ENCODE data around the gene PDE7B. TPM values are rescaled to one million over a fixed set of nuclear protein-coding genes. Genes with fewer than 3 reads are reported as not detected.
A peak's percentile ranks its signal among the peaks of the same experiment; 100 is the strongest.

PDE7B gene
- total RNA-seq, result under 1 TPM; 0.49 to 0.94 TPM
- polyA plus RNA-seq, result under 1 TPM; 0.06 to 0.07 TPM

DNA sequence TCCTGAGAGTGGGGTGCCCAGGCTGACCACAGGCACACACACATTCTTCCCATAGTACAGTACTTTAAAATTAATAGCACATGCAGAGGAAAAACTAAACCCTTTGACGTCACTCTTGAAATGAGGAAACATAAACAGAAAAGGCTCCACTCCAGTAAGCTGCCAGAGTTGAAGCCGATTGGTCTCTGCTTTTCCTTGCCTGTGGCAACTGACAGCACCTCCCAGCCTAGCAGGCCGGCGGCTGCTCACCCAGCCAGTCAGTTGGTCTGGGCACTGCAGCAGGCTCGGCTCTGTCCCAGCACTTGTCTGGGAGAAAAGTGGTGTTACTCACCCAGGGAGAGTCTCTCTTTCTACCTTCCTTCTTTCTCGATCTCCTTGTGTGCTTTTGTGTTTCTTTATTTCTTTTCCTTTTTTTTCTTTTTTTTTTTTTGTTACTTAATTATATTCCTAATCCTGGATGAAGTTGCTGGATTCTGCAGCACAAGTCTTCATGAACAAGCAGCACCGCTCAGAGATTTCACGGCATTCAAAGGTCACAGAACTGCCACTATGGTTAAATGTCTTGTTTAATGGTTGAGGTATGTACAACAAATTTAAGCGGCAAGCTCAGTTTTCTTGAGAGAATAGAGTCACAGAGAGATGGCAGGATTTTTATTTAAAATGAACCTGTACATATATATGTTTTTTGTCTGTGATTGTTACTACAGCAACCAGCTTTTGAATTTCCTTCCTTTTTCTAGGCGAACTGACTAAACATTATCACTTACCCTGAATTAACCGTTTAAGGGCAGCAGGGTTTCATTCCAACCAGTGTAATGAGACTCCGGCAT lies at the start of gene PDE7B:
PDE7B (plus strand) TSS at position 260 of the 830 bp plus-strand sequence.
- POLR2A ChIA-PET (ENCODE audit: partially characterized antibody), result interaction anchor here (0.6 to 1.5 kb wide), 4 partner anchors 23 to 437 kb away, joined by 3 to 8 read pairs (median 3); no protein-coding TSS in a partner anchor
- Histone ChIP-seq H3K36me3 (ENCODE audit: insufficient read depth, low read length) (no peaks in the 10 kb centered on the region), H3K4me1 (ENCODE audit: insufficient read depth, low read length) (peaks cover 16% of the 10 kb centered on the region), H3K9me3 (ENCODE audit: control insufficient read depth in 1 of 2, low read length in 2 of 2) (no peaks in the 10 kb centered on the region), H3K27me3 (ENCODE audit: insufficient read depth, low read length) (no peaks in the 10 kb centered on the region), H3K27ac (ENCODE audit: low read depth, low read length) (no peak within 1 kb of the TSS), H3K4me3 (ENCODE audit: low read length in 2 of 2) (no peak within 1 kb of the TSS)
- CTCF ChIA-PET (ENCODE audit: partially characterized antibody), result interaction anchor here (0.7 to 4.6 kb wide), 5 partner anchors 8 to 149 kb away, joined by 3 to 27 read pairs (median 3); no protein-coding TSS in a partner anchor
- H3K36me3 Mint-ChIP-seq, result peaks cover 0 to 4% of the 10 kb centered on the region in 2 donors
- peak within 1 kb of the TSS in 6 of 7 donors; percentile 44 to 77 (median 63) for H3K27ac Mint-ChIP-seq
- intact Hi-C loops (cut with micrococcal nuclease), result loop anchor here (2.0 kb wide), 1 partner anchor 29 kb away; no protein-coding TSS in a partner anchor
- peaks cover 5 to 7% (median 6%) of the 10 kb centered on the region in 4 donors for H3K4me1 Mint-ChIP-seq
- no peaks in the 10 kb centered on the region for H3K9me3 Mint-ChIP-seq
- H3K4me3 Mint-ChIP-seq, result peak within 1 kb of the TSS; percentile 68 to 85 (median 78)
- DNase-seq, result peak; percentile 12 to 46 (median 23)
- peaks cover 0 to 1% of the 10 kb centered on the region in 2 donors for H3K27me3 Mint-ChIP-seq

DNA sequence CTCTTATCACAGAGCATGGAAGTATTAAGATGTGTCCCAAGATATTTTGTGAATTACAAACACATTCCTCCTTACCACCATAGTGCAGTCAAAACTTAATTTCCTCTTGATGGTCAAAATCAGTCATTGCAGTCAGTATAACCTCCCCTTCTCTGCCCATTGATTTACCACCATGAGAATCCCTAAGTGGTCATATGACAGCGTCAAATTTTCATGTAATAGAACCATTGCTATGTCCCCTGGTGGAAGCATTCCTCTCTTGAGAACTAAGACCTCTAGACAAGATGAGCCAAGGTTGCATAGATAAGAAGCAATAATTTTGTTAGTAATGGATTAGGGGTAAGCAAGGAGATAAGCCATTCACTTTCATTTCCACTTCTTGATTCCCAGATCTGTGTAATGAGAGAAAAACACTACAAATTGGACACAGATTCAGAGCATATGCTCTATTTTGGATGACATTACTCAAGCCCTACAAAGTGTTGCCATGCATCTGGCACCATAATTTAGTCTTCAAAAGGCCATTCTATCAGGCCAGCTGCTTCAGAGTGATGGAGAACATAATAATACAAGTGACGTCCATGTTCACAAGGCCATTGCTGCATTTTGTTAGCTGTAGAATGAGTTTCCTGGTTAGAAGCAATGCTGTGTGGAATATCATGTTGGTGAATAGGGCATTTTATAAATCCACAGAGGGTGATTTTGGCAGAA lies 49.6 kb upstream of the PDE7B start:
- Histone ChIP-seq H3K27me3 (ENCODE audit: insufficient read depth, low read length) (no peaks in the 10 kb centered on the region), H3K4me1 (ENCODE audit: insufficient read depth, low read length) (peaks cover 3% of the 10 kb centered on the region), H3K27ac (ENCODE audit: low read depth, low read length) (no peak overlapping the region), H3K9me3 (ENCODE audit: control insufficient read depth in 1 of 2, low read length in 2 of 2) (no peaks in the 10 kb centered on the region), H3K36me3 (ENCODE audit: insufficient read depth, low read length) (no peaks in the 10 kb centered on the region), H3K4me3 (ENCODE audit: low read length in 2 of 2) (no peak overlapping the region)
- ChIA-PET POLR2A (ENCODE audit: partially characterized antibody) (no interaction called here), CTCF (ENCODE audit: partially characterized antibody) (no interaction called here)
- no peaks in the 10 kb centered on the region for H3K36me3 Mint-ChIP-seq
- H3K4me3 Mint-ChIP-seq, result no peak overlapping the region
- H3K9me3 Mint-ChIP-seq, result no peaks in the 10 kb centered on the region
- intact Hi-C loops (cut with micrococcal nuclease), result no loop called here
- DNase-seq, result no peak
- H3K27ac Mint-ChIP-seq, result no peak overlapping the region
- H3K4me1 Mint-ChIP-seq, result peaks cover 0 to 5% (median 2%) of the 10 kb centered on the region in 4 donors
- H3K27me3 Mint-ChIP-seq, result no peaks in the 10 kb centered on the region

DNA sequence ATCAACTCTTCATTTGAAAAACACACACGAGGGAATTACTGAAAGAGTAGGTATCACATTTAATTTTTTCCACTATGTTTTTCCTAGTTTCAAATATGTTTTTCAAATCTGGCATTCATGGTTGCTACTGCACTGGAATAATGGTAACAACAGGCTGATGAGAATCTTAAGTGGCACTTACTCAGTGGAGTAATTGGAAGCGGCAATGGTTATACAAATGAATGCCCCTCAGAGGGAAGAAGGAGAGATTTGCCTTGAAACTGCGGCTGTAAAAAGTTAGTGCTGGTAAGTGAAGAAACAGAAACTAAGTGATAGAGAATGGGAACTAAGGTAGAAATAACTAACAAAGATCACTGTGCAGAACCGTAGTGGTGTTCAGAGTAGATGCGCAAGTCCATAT lies 41.0 kb upstream of the PDE7B start:
- Histone ChIP-seq H3K4me3 (ENCODE audit: low read length in 2 of 2) (no peak overlapping the region), H3K27ac (ENCODE audit: low read depth, low read length) (no peak overlapping the region), H3K9me3 (ENCODE audit: control insufficient read depth in 1 of 2, low read length in 2 of 2) (no peaks in the 10 kb centered on the region), H3K36me3 (ENCODE audit: insufficient read depth, low read length) (no peaks in the 10 kb centered on the region), H3K27me3 (ENCODE audit: insufficient read depth, low read length) (no peaks in the 10 kb centered on the region), H3K4me1 (ENCODE audit: insufficient read depth, low read length) (no peaks in the 10 kb centered on the region)
- ChIA-PET POLR2A (ENCODE audit: partially characterized antibody) (no interaction called here), CTCF (ENCODE audit: partially characterized antibody) (no interaction called here)
- Mint-ChIP-seq H3K4me1 (no peaks in the 10 kb centered on the region), H3K36me3 (no peaks in the 10 kb centered on the region), H3K9me3 (peaks cover 0 to 10% (median under 1%) of the 10 kb centered on the region in 8 donors), H3K4me3 (no peak overlapping the region), H3K27ac (no peak overlapping the region), H3K27me3 (no peaks in the 10 kb centered on the region)
- DNase-seq, result no peak
- intact Hi-C loops (cut with micrococcal nuclease), result no loop called here

DNA sequence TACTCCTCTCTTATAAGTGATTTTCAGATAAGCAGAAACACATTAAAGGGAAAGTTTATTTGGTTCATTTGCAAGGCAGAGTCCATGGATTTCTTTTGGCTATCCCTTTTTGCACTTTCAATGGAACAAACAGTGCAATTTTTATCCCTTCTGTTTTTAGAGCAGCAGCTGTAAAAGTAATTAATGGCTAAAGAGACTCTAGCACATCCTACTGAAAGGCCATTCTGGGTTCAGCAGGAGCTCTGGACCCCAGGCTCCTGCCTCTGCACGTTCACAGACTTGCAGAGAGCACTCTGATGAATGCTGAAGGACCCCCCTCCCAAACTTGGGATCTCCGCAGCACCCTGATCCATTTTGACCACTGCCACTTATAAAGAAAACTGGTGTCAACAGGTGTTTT lies 40.3 kb upstream of the PDE7B start:
- POLR2A ChIA-PET (ENCODE audit: partially characterized antibody), result no interaction called here
- Mint-ChIP-seq H3K9me3 (peaks cover 0 to 10% (median under 1%) of the 10 kb centered on the region in 8 donors), H3K27ac (no peak overlapping the region), H3K27me3 (no peaks in the 10 kb centered on the region), H3K4me3 (no peak overlapping the region), H3K4me1 (no peaks in the 10 kb centered on the region), H3K36me3 (no peaks in the 10 kb centered on the region)
- Histone ChIP-seq H3K36me3 (ENCODE audit: insufficient read depth, low read length) (no peaks in the 10 kb centered on the region), H3K4me3 (ENCODE audit: low read length in 2 of 2) (no peak overlapping the region), H3K27ac (ENCODE audit: low read depth, low read length) (no peak overlapping the region), H3K4me1 (ENCODE audit: insufficient read depth, low read length) (no peaks in the 10 kb centered on the region), H3K9me3 (ENCODE audit: control insufficient read depth in 1 of 2, low read length in 2 of 2) (no peaks in the 10 kb centered on the region), H3K27me3 (ENCODE audit: insufficient read depth, low read length) (no peaks in the 10 kb centered on the region)
- intact Hi-C loops (cut with micrococcal nuclease), result no loop called here
- no peak for DNase-seq
- CTCF ChIA-PET (ENCODE audit: partially characterized antibody), result no interaction called here

DNA sequence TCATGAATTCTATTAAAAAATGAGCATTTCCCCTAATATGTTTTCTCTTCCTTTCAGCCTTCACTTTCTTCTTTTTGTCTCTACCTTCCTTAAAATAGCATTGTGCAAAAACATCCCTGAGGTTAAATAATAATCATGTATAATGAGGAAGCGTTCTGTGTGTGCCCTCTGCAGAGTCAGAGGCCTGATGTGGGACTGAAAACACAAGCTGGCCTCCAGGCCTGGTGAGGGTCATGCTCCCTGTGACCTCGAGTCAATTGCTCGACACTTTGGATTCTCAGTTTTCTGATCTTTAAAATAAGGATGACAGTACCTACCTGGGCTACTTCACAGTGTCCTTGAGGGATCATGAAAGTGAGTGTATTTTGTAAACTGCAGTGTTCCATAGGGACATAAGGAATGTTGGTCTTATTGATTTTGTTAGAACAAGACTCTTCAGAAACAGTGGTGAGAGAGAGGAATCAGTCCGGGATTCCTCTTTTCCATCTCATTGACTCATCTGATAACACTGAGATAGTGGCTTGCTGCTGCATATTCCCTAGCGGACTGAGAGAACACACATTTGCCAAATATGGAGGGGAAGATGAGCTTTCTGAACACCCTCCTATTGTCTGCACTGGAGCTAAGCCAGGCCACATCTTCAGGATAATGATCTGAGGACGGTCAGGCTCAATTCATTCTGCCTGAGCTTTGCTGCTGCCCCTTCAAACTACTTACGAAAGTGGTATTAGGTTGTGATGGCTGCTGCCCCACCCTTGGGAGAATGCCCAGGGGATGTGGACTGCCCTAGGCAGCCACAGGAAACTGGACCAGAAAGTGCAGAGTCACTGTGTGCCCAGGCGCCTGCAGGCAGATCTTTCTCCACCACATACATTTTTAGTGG lies 39.6 kb upstream of the PDE7B start:
- H3K9me3 Mint-ChIP-seq, result peaks cover 0 to 10% (median under 1%) of the 10 kb centered on the region in 8 donors
- CTCF ChIA-PET (ENCODE audit: partially characterized antibody), result interaction anchor here (3.9 kb wide), 1 partner anchor 98 kb away, joined by 11 read pairs; no protein-coding TSS in a partner anchor
- no peak for DNase-seq
- no peak overlapping the region for H3K4me3 Mint-ChIP-seq
- Histone ChIP-seq H3K9me3 (ENCODE audit: control insufficient read depth in 1 of 2, low read length in 2 of 2) (no peaks in the 10 kb centered on the region), H3K36me3 (ENCODE audit: insufficient read depth, low read length) (no peaks in the 10 kb centered on the region), H3K27ac (ENCODE audit: low read depth, low read length) (no peak overlapping the region), H3K27me3 (ENCODE audit: insufficient read depth, low read length) (no peaks in the 10 kb centered on the region), H3K4me1 (ENCODE audit: insufficient read depth, low read length) (no peaks in the 10 kb centered on the region), H3K4me3 (ENCODE audit: low read length in 2 of 2) (no peak overlapping the region)
- intact Hi-C loops (cut with micrococcal nuclease), result no loop called here
- H3K36me3 Mint-ChIP-seq, result no peaks in the 10 kb centered on the region
- H3K27ac Mint-ChIP-seq, result no peak overlapping the region
- no peaks in the 10 kb centered on the region for H3K4me1 Mint-ChIP-seq
- no peaks in the 10 kb centered on the region for H3K27me3 Mint-ChIP-seq
- POLR2A ChIA-PET (ENCODE audit: partially characterized antibody), result no interaction called here

DNA sequence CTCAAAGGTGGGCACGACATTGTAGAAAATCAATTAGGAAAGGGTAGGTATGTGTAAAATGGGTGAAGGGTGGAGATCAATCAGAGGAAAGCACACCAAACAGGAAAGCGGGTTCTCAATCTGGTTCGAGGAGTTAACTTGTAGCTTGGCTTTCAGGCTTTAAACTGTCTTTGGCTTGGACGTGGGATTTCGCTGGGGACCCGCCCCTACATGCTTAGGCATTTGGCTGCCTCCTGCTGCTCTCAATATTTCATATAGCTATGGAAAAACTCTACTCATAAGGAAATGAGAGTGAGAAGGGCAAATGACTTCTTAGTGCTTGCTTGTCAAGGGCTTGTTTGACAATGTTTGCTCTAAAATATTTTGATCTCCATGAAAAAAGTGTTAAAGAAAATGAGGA lies 38.1 kb upstream of the PDE7B start:
- H3K27ac Mint-ChIP-seq, result no peak overlapping the region
- no peak overlapping the region for H3K27ac ChIP-seq (ENCODE audit: low read depth, low read length)
- CTCF ChIA-PET (ENCODE audit: partially characterized antibody), result interaction anchor here (3.9 kb wide), 1 partner anchor 96 kb away, joined by 11 read pairs; no protein-coding TSS in a partner anchor
- H3K9me3 ChIP-seq (ENCODE audit: control insufficient read depth in 1 of 2, low read length in 2 of 2), result no peaks in the 10 kb centered on the region
- POLR2A ChIA-PET (ENCODE audit: partially characterized antibody), result no interaction called here
- H3K4me1 ChIP-seq (ENCODE audit: insufficient read depth, low read length), result no peaks in the 10 kb centered on the region
- H3K27me3 ChIP-seq (ENCODE audit: insufficient read depth, low read length), result no peaks in the 10 kb centered on the region
- no peaks in the 10 kb centered on the region for H3K36me3 Mint-ChIP-seq
- H3K36me3 ChIP-seq (ENCODE audit: insufficient read depth, low read length), result no peaks in the 10 kb centered on the region
- no peak overlapping the region for H3K4me3 ChIP-seq (ENCODE audit: low read length in 2 of 2)
- no peaks in the 10 kb centered on the region for H3K4me1 Mint-ChIP-seq
- H3K9me3 Mint-ChIP-seq, result peaks cover 0 to 9% (median under 1%) of the 10 kb centered on the region in 8 donors
- no peak overlapping the region for H3K4me3 Mint-ChIP-seq
- intact Hi-C loops (cut with micrococcal nuclease), result no loop called here
- no peak for DNase-seq
- no peaks in the 10 kb centered on the region for H3K27me3 Mint-ChIP-seq
